Progenitor cell of endocrine pancreas (in vitro differentiated cells): ENCODE measurements around the gene TUBAL3. TPM values are rescaled to one million over a fixed set of nuclear protein-coding genes. Genes with fewer than 3 reads are reported as not detected.
"Not testable (repeated sequence)": the region's sequence is repeated elsewhere in the genome, so short reads cannot be mapped to it uniquely, and the experiment has no call there.

Experiments used
- DNase-seq: peaks from one replicate; pipeline ENCODE4 v3.0.0; 2021; ENCODE audit warnings: low spot score; ENCODE audit not compliant: unreplicated experiment
- H3K27ac Mint-ChIP-seq: 2 replicates; pipeline ENCODE4 v1.8.0; 2021; ENCODE audit warnings: mild to moderate bottlenecking, moderate library complexity, mixed read lengths
- H3K27me3 Mint-ChIP-seq: 2 replicates; pipeline ENCODE4 v1.8.0; 2021; ENCODE audit warnings: mixed read lengths
- H3K36me3 Mint-ChIP-seq: 2 replicates; pipeline ENCODE4 v1.8.0; 2022; ENCODE audit warnings: mixed read lengths; ENCODE audit not compliant: insufficient read depth
- H3K4me1 Mint-ChIP-seq: 2 replicates; pipeline ENCODE4 v1.8.0; 2021; ENCODE audit warnings: low read depth, mixed read lengths
- H3K4me3 Mint-ChIP-seq: 2 replicates; pipeline ENCODE4 v1.8.0; 2021; ENCODE audit warnings: low read depth, mild to moderate bottlenecking, moderate library complexity, mixed read lengths
- H3K9me3 Mint-ChIP-seq: 2 replicates; pipeline ENCODE4 v1.8.0; 2021; ENCODE audit warnings: low read depth, mixed read lengths
- CTCF ChIP-seq: fragments of 200-600 bp; sonication (generic); IDR thresholded peaks from one replicate; pipeline ENCODE4 v1.5.0; 2021; ENCODE audit warnings: antibody characterized with exemption, mild to moderate bottlenecking; ENCODE audit not compliant: unreplicated experiment
- total RNA-seq: library from RNA; stranded (reverse); gene quantifications from 2 replicates; pipeline ENCODE4 v1.2.1, GENCODE V29; 2021

The TUBAL3 gene
- total RNA-seq, 1 donor from 2014 or later, result not detected

- no peak for TF ChIP-seq CTCF
- H3K9me3 Mint-ChIP-seq, result peaks cover 6% of the 10 kb centered on the region
- peak; percentile 84 for DNase-seq
- no peak within 1 kb of the TSS for H3K4me3 Mint-ChIP-seq
- peaks cover 2% of the 10 kb centered on the region for H3K4me1 Mint-ChIP-seq
- peaks cover 6% of the 10 kb centered on the region for H3K36me3 Mint-ChIP-seq
- no peaks in the 10 kb centered on the region for H3K27me3 Mint-ChIP-seq
- peak within 1 kb of the TSS; percentile 33 for H3K27ac Mint-ChIP-seq
Measured at GRCh38 chr10:5412277-5412941, 7.8 kb upstream of the TUBAL3 start, which contains the start of gene NET1. TSS of gene NET1 (plus strand) at chr10:5412557. CDS start at chr10:5412693, 136 bp downstream.

GRCh38 chr10:5411941-5412276 is 7.3 kb upstream of the TUBAL3 start:
- peaks cover 3% of the 10 kb centered on the region for H3K36me3 Mint-ChIP-seq
- H3K9me3 Mint-ChIP-seq, result peaks cover 5% of the 10 kb centered on the region
- H3K4me1 Mint-ChIP-seq, result peaks cover 2% of the 10 kb centered on the region
- no peaks in the 10 kb centered on the region for H3K27me3 Mint-ChIP-seq
- no peak for DNase-seq
- H3K4me3 Mint-ChIP-seq, result no peak overlapping the region
- TF ChIP-seq CTCF, result no peak
- peak overlapping the region; percentile 33 for H3K27ac Mint-ChIP-seq

GRCh38 chr10:5410787-5411186 is 6.2 kb upstream of the TUBAL3 start:
- H3K27me3 Mint-ChIP-seq, H3K36me3 Mint-ChIP-seq, H3K27ac Mint-ChIP-seq, H3K4me1 Mint-ChIP-seq, H3K9me3 Mint-ChIP-seq, H3K4me3 Mint-ChIP-seq, DNase-seq: not testable (repeated sequence)

DNA sequence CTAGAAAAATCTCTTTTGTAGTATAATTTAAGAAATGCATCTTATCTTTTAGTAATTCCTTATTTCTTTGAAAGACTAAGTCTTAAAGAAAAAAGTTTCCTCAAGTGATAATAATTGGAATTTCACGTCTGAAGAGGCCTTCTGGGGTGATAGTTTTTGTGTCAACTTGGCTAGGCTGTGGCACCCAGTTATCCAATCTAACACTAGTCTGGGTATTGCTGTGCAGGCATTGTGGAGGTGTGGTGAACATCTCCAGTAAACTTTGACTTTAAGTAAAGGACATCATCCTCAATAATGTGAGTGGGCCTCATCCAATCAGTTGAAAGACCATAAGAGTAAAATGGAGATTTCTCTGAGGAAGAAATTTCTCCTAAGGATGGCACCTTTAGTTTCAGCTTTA is 2.3 kb upstream of the TUBAL3 start:
- no peak for TF ChIP-seq CTCF
- Mint-ChIP-seq H3K36me3 (peaks cover 2% of the 10 kb centered on the region), H3K4me3 (no peak overlapping the region), H3K4me1 (no peaks in the 10 kb centered on the region), H3K27ac (no peak overlapping the region), H3K27me3 (no peaks in the 10 kb centered on the region), H3K9me3 (peaks cover 8% of the 10 kb centered on the region)
- DNase-seq, result no peak

- no peaks in the 10 kb centered on the region for H3K4me1 Mint-ChIP-seq
- no peak overlapping the region for H3K4me3 Mint-ChIP-seq
- H3K27me3 Mint-ChIP-seq, result no peaks in the 10 kb centered on the region
- no peak for TF ChIP-seq CTCF
- H3K9me3 Mint-ChIP-seq, result peaks cover 6% of the 10 kb centered on the region
- no peaks in the 10 kb centered on the region for H3K36me3 Mint-ChIP-seq
- DNase-seq, result no peak
- no peak overlapping the region for H3K27ac Mint-ChIP-seq
Measured at GRCh38 chr10:5402798-5403197, 1.8 kb downstream of the TUBAL3 start.
